Right ventricle myocardium inferior (tissue), 1 donor: ENCODE results near the gene TNPO1. TPM values are rescaled to one million over a fixed set of nuclear protein-coding genes. Genes with fewer than 3 reads are reported as not detected.

Experiments used
- ATAC-seq: fragments of 200-7000 bp; cut with Tn5 transposase; one replicate; pipeline ENCODE4 v1.9.1; 2020; ENCODE audit warnings: mild to moderate bottlenecking, moderate library complexity
- DNase-seq: peaks from one replicate; pipeline ENCODE4 v3.0.0; 2021; ENCODE audit errors: missing footprints
- intact Hi-C: fragments of 100-400 bp; cut with DNase I; formaldehyde crosslinking; loops from one replicate; pipeline ENCODE4 v1.11.0; 2022
- total RNA-seq: library from RNA; stranded (reverse); fragmentation: NEBNext Ultra II Directional; extraction: Animal tissue kit (Norgen Biotek cat#: 25700); gene quantifications from one replicate; pipeline ENCODE4 v1.2.1, GENCODE V29; 2021
- donor health status: DM: no; HTN: yes; CAD: no; lungs with severe emphysema.

The TNPO1 gene
- total RNA-seq, 1 donor from 2014 or later = 66.8 TPM

GRCh38 chr5:72815580-72816283, 729 bp upstream of the TNPO1 start:
- intact Hi-C loops = loop anchor here (1.0 to 5.0 kb wide), 3 partner anchors 33 to 449 kb away; no protein-coding TSS in a partner anchor
- DNase-seq = no peak
- ATAC-seq = no peak

- intact Hi-C loops = loop anchor here (2.0 to 5.0 kb wide), 2 partner anchors 205 to 450 kb away; no protein-coding TSS in a partner anchor
- peak; percentile 55 for ATAC-seq
- peak; percentile 87 for DNase-seq
These were observed 618 bp downstream of the TNPO1 start for GRCh38 chr5:72817076-72817481.

- ATAC-seq = no peak
- DNase-seq = no peak
- intact Hi-C loops = loop anchor here (2.0 to 5.0 kb wide), 2 partner anchors 205 to 451 kb away; no protein-coding TSS in a partner anchor
These were observed 1.3 kb downstream of the TNPO1 start for GRCh38 chr5:72817671-72818266.

GRCh38 chr5:72818866-72819534, 2.5 kb downstream of the TNPO1 start:
- intact Hi-C loops = loop anchor here (5.0 kb wide), 1 partner anchor 207 kb away; no protein-coding TSS in a partner anchor
- ATAC-seq = no peak
- DNase-seq = peak; percentile 88

GRCh38 chr5:72821776-72822175, 5.3 kb downstream of the TNPO1 start:
- intact Hi-C loops = no loop called here
- DNase-seq = no peak
- no peak for ATAC-seq

- no peak for DNase-seq
- intact Hi-C loops = no loop called here
- ATAC-seq = no peak
These were observed 6.5 kb downstream of the TNPO1 start for GRCh38 chr5:72822944-72823343.

GRCh38 chr5:72829707-72830106, 13.2 kb downstream of the TNPO1 start:
- ATAC-seq = no peak
- intact Hi-C loops = no loop called here
- DNase-seq = no peak

GRCh38 chr5:72830362-72830761, 13.9 kb downstream of the TNPO1 start:
- no peak for DNase-seq
- ATAC-seq = no peak
- intact Hi-C loops = no loop called here

- ATAC-seq = no peak
- intact Hi-C loops = no loop called here
- DNase-seq = no peak
These were observed 15.2 kb downstream of the TNPO1 start for GRCh38 chr5:72831685-72832084.

GRCh38 chr5:72834924-72835323, 18.5 kb downstream of the TNPO1 start:
- ATAC-seq (no peak), DNase-seq (no peak)
- intact Hi-C loops = no loop called here

GRCh38 chr5:72835633-72836032, 19.2 kb downstream of the TNPO1 start:
- ATAC-seq (no peak), DNase-seq (no peak)
- intact Hi-C loops = no loop called here

- intact Hi-C loops = no loop called here
- DNase-seq (no peak), ATAC-seq (no peak)
These were observed 20.3 kb downstream of the TNPO1 start for GRCh38 chr5:72836810-72837209.

- no peak for ATAC-seq
- intact Hi-C loops = no loop called here
- no peak for DNase-seq
These were observed 21.1 kb downstream of the TNPO1 start for GRCh38 chr5:72837524-72838096.

GRCh38 chr5:72840041-72840440, 23.6 kb downstream of the TNPO1 start:
- intact Hi-C loops = no loop called here
- ATAC-seq = no peak

GRCh38 chr5:72841756-72842535, 25.5 kb downstream of the TNPO1 start:
- ATAC-seq (no peak), DNase-seq (no peak)
- intact Hi-C loops = no loop called here

More at GRCh38 chr5:72840041-72840440, 23.6 kb downstream of the TNPO1 start:
- DNase-seq = no peak

GRCh38 chr5:72842816-72843215, 26.4 kb downstream of the TNPO1 start:
- intact Hi-C loops = no loop called here
- ATAC-seq = no peak
- no peak for DNase-seq

- ATAC-seq = no peak
- intact Hi-C loops = no loop called here
These were observed 27.8 kb downstream of the TNPO1 start for GRCh38 chr5:72844218-72844603.

GRCh38 chr5:72845889-72846288, 29.4 kb downstream of the TNPO1 start:
- no peak for ATAC-seq
- intact Hi-C loops = no loop called here
- DNase-seq = no peak

More at GRCh38 chr5:72844218-72844603, 27.8 kb downstream of the TNPO1 start:
- no peak for DNase-seq

- intact Hi-C loops = no loop called here
- no peak for ATAC-seq
- DNase-seq = no peak
These were observed 30.0 kb downstream of the TNPO1 start for GRCh38 chr5:72846483-72846882.
